AG04450 (cell line): Measurements from ENCODE around the gene C9. TPM values are rescaled to one million over a fixed set of nuclear protein-coding genes. Genes with fewer than 3 reads are reported as not detected.

ENCODE experiments used
- CTCF ChIA-PET: fragments of 300-600, 350-600 bp; formaldehyde crosslinking; extraction: SDS; loops from one replicate; lab custom pipeline; 2022; ENCODE audit warnings: antibody characterized with exemption, inconsistent platforms; lab: Charles Lee
- POLR2A ChIA-PET: fragments of 350-600 bp; formaldehyde crosslinking; extraction: SDS; loops from one replicate; lab custom pipeline; 2021; ENCODE audit warnings: antibody characterized with exemption, inconsistent platforms; lab: Yijun Ruan, JAX
- DNase-seq: peaks from one replicate; pipeline ENCODE4 v3.0.0-alpha.2; 2011; ENCODE audit warnings: low read depth, low spot score
- H3K27ac ChIP-seq: one replicate; pipeline ENCODE4 v1.5.1; 2012; ENCODE audit warnings: low read depth, low read length, control low read depth
- H3K27me3 ChIP-seq: one replicate; pipeline ENCODE4 v1.6.0; 2012; ENCODE audit warnings: low read length; ENCODE audit not compliant: control insufficient read depth, insufficient read depth
- H3K4me3 ChIP-seq: 2 replicates; pipeline ENCODE4 v1.5.1; 2011; ENCODE audit warnings: mild to moderate bottlenecking, low read depth, low read length, control low read depth
- H3K9me3 ChIP-seq: 2 replicates; pipeline ENCODE4 v1.5.1; 2012; ENCODE audit warnings: low read length; ENCODE audit not compliant: control insufficient read depth, insufficient read depth
- polyA plus RNA-seq: library from polyadenylated mRNA; depleted of rRNA; stranded (reverse); fragments of >200 nt; gene quantifications from 2 replicates; pipeline ENCODE4 v1.2.3, GENCODE V29; 2011
- TF ChIP-seq, protein P1 (sequence below): IDR thresholded peaks from 2 replicates; pipeline ENCODE4 v1.5.1; 2011; ENCODE audit warnings: low read depth, low read length, control low read depth, inconsistent platforms

Gene C9
- polyA plus RNA-seq, 1 experiment = not detected

- ChIA-PET CTCF (no interaction called here), POLR2A (no interaction called here)
- DNase-seq = no peak
- Histone ChIP-seq H3K27me3 (no peaks in the 10 kb centered on the region), H3K9me3 (peaks cover 2% of the 10 kb centered on the region; the same call in 1 of the 2 replicates), H3K4me3 (no peak overlapping the region), H3K27ac (no peak overlapping the region)
- TF ChIP-seq, protein P1, sequence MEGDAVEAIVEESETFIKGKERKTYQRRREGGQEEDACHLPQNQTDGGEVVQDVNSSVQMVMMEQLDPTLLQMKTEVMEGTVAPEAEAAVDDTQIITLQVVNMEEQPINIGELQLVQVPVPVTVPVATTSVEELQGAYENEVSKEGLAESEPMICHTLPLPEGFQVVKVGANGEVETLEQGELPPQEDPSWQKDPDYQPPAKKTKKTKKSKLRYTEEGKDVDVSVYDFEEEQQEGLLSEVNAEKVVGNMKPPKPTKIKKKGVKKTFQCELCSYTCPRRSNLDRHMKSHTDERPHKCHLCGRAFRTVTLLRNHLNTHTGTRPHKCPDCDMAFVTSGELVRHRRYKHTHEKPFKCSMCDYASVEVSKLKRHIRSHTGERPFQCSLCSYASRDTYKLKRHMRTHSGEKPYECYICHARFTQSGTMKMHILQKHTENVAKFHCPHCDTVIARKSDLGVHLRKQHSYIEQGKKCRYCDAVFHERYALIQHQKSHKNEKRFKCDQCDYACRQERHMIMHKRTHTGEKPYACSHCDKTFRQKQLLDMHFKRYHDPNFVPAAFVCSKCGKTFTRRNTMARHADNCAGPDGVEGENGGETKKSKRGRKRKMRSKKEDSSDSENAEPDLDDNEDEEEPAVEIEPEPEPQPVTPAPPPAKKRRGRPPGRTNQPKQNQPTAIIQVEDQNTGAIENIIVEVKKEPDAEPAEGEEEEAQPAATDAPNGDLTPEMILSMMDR = no peak
Measured at GRCh38 chr5:39361306-39361705, 3.0 kb downstream of the C9 start.

DNA sequence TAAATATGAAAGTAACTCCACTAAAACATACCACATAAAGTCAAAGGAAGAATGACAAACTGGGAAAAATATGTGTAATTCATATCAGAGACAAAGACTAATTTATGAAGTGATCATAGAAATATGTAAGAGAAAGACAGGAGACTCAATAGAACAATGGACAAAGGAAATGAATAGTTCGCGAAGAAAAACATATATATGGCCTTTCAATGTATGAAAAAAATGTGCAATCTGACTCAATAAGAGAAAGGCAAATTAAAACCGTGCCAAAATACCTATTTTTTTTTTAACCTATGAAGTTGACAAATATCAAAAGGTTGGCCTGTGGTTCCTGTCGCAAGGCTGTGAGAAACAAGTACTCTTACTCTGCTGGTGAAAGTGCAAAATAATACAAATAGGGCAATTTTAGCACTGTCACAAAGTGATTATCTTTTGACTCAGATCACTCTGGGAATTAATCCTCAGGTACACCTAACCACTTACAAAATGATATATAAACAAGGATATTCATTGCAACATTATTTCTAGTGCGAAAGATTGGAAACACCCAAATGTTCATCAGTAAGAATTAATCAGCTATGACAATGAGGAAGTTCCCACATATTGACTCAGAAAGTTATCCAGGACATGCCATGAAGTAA lies 3.7 kb downstream of the C9 start:
- TF ChIP-seq, protein P1 = no peak
- Histone ChIP-seq H3K4me3 (no peak overlapping the region), H3K27ac (no peak overlapping the region), H3K27me3 (no peaks in the 10 kb centered on the region), H3K9me3 (peaks cover 2% of the 10 kb centered on the region; the same call in 1 of the 2 replicates)
- ChIA-PET CTCF (no interaction called here), POLR2A (interaction anchor here (0.7 kb wide), 1 partner anchor 64 kb away, joined by 3 read pairs; the partner anchor contains the start of gene DAB2)
- DNase-seq = no peak

DNA sequence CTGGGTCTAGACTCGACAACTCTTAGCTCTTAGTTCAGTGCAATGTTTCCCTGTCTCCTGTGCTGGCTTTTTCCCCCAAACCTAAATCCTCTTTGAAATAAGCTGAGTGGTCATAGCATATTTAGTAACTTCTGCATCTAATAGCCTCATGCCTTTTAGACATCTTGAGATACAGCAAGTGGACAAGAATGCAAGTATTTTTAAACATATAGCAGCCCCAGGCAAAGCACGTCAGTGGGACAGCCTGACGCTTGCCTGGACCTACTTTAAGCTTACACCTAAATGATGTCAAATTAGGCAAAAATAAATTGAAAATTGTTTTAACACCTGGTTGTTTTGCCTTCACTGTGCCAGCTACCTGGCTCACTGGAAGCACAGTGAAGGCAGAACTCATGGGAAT lies 8.0 kb downstream of the C9 start:
- DNase-seq = no peak
- Histone ChIP-seq H3K9me3 (peaks cover 2% of the 10 kb centered on the region; the same call in 1 of the 2 replicates), H3K27ac (no peak overlapping the region), H3K27me3 (no peaks in the 10 kb centered on the region), H3K4me3 (no peak overlapping the region)
- TF ChIP-seq, protein P1 = no peak
- ChIA-PET CTCF (interaction anchor here (0.6 to 0.8 kb wide), 3 partner anchors 20 to 208 kb away, joined by 3 read pairs; no protein-coding TSS in a partner anchor), POLR2A (no interaction called here)

GRCh38 chr5:39355324-39355723 lies 9.0 kb downstream of the C9 start:
- ChIA-PET CTCF (no interaction called here), POLR2A (no interaction called here)
- no peaks in the 10 kb centered on the region for H3K27me3 ChIP-seq
- TF ChIP-seq, protein P1 = no peak
- H3K4me3 ChIP-seq = no peak overlapping the region
- no peak for DNase-seq
- H3K9me3 ChIP-seq = peaks cover 2% of the 10 kb centered on the region; the same call in 1 of the 2 replicates
- H3K27ac ChIP-seq = no peak overlapping the region

GRCh38 chr5:39353717-39354399 lies 10.4 kb downstream of the C9 start:
- CTCF ChIA-PET = interaction anchor here (1.0 to 1.6 kb wide), 3 partner anchors 64 to 217 kb away, joined by 4 to 5 read pairs (median 4); no protein-coding TSS in a partner anchor

More at GRCh38 chr5:39353717-39354399, 10.4 kb downstream of the C9 start:
- Histone ChIP-seq H3K27ac (no peak overlapping the region), H3K27me3 (peaks cover 2% of the 10 kb centered on the region), H3K9me3 (peaks cover 2% of the 10 kb centered on the region; the same call in 1 of the 2 replicates), H3K4me3 (no peak overlapping the region)
- no peak for DNase-seq
- POLR2A ChIA-PET = no interaction called here
- TF ChIP-seq, protein P1 = no peak
